BLaER1 treated with 17β-estradiol and CSF1 and Interleukin-3, amounts not matched to agents 10 nM and 100 nM (cell line): ENCODE data around the gene EML2.

Experiments
- H3K27ac ChIP-seq, 11 experiments: shearing (Covaris generic); formaldehyde crosslinking; 2 replicates each; pipeline ENCODE4 v1.8.1; 2022
- H3K27me3 ChIP-seq, 11 experiments: shearing (Covaris generic); formaldehyde crosslinking; 2 replicates each; pipeline ENCODE4 v1.8.1; 2022
- H3K36me3 ChIP-seq, 11 experiments: shearing (Covaris generic); formaldehyde crosslinking; 2 replicates each; pipeline ENCODE4 v1.8.1; 2022
- H3K4me1 ChIP-seq, 10 experiments: shearing (Covaris generic); formaldehyde crosslinking; 2 replicates each; pipeline ENCODE4 v1.8.1; 2022
- H3K4me2 ChIP-seq, 11 experiments: shearing (Covaris generic); formaldehyde crosslinking; 2 replicates each; pipeline ENCODE4 v1.8.1; 2022
- H3K4me3 ChIP-seq, 10 experiments: shearing (Covaris generic); formaldehyde crosslinking; 2 replicates each; pipeline ENCODE4 v1.8.1; 2022
- H3K9ac ChIP-seq, 11 experiments: shearing (Covaris generic); formaldehyde crosslinking; 2 replicates each; pipeline ENCODE4 v1.8.1; 2022
- H3K9me3 ChIP-seq, 11 experiments: shearing (Covaris generic); formaldehyde crosslinking; replicated peaks in 1 of 11; 2 replicates each; pipeline ENCODE4 v1.8.1; 2022
- H4K20me1 ChIP-seq, 11 experiments: shearing (Covaris generic); formaldehyde crosslinking; 2 replicates each; pipeline ENCODE4 v1.8.1; 2022
- Cebpa-rat ChIP-seq, 11 experiments: shearing (Covaris generic); IDR thresholded peaks; 2 replicates each; pipeline ENCODE4 v1.8.1; 2022

The EML2 gene

DNA sequence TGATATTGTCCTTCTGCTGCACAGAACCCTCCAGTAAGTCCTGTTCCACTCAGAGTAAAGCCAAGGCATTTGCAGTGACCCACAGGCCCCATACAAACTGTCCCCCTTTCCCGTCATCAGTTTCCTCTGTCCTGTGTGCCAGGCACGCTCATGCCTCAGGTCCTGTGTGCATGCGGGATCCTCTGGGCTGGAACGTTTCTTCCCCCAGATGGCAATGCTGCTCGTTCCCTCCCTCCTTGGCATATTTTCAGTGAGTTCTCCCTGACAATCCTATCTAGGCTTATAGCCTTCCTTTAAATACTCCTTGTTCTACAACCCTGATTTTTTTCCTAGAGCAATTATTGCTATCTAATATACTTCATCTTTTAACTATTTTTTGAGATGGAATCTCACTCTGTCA, 60.3 kb downstream of the EML2 start:
- no peak for TF ChIP-seq Cebpa-rat (IDR thresholded peaks at IDR 0.05)
- Histone ChIP-seq H3K4me2 (no peak overlapping the region), H3K27me3 (no peaks in the 10 kb centered on the region), H3K9me3 (no peaks in the 10 kb centered on the region), H3K4me1 (peaks cover 7 to 15% (median 11%) of the 10 kb centered on the region in 10 experiments), H3K4me3 (no peak overlapping the region), H3K27ac (no peak overlapping the region), H3K36me3 (peaks cover 0 to 28% (median 9%) of the 10 kb centered on the region in 11 experiments; a peak in 11 of 22 replicates), H4K20me1 (peaks cover 0 to 47% (median 9%) of the 10 kb centered on the region in 11 experiments; a peak in 8 of 22 replicates), H3K9ac (no peak overlapping the region)

GRCh38 chr19:45577111-45577905, 61.9 kb downstream of the EML2 start:
- Histone ChIP-seq H3K4me2 (no peak overlapping the region), H3K27me3 (no peaks in the 10 kb centered on the region), H4K20me1 (peaks cover 0 to 58% (median 9%) of the 10 kb centered on the region in 11 experiments; a peak in 8 of 22 replicates), H3K36me3 (peaks cover 0 to 26% (median 11%) of the 10 kb centered on the region in 11 experiments; a peak in 14 of 22 replicates), H3K4me3 (no peak overlapping the region), H3K27ac (no peak overlapping the region), H3K9ac (no peak overlapping the region), H3K9me3 (no peaks in the 10 kb centered on the region), H3K4me1 (peaks cover 0 to 9% (median 0%) of the 10 kb centered on the region in 10 experiments; a peak in 1 of 20 replicates)
- no peak for TF ChIP-seq Cebpa-rat (IDR thresholded peaks at IDR 0.05)

- Histone ChIP-seq H3K27me3 (no peaks in the 10 kb centered on the region), H3K4me2 (no peak overlapping the region), H3K4me1 (peaks cover 0 to 9% (median 0%) of the 10 kb centered on the region in 10 experiments; a peak in 1 of 20 replicates), H3K9ac (no peak overlapping the region), H3K4me3 (no peak overlapping the region), H3K36me3 (peaks cover 0 to 20% (median 9%) of the 10 kb centered on the region in 11 experiments; a peak in 13 of 22 replicates), H4K20me1 (peaks cover 0 to 58% (median 9%) of the 10 kb centered on the region in 11 experiments; a peak in 8 of 22 replicates), H3K9me3 (no peaks in the 10 kb centered on the region), H3K27ac (no peak overlapping the region)
- TF ChIP-seq Cebpa-rat (IDR thresholded peaks at IDR 0.05), result no peak
Observed at GRCh38 chr19:45576682-45577081, 62.5 kb downstream of the EML2 start.

- H3K9ac ChIP-seq, result no peak overlapping the region
- TF ChIP-seq Cebpa-rat (IDR thresholded peaks at IDR 0.05), result no peak
- H3K4me1 ChIP-seq, result peaks cover 0 to 9% (median 0%) of the 10 kb centered on the region in 10 experiments; a peak in 1 of 20 replicates
- H3K4me3 ChIP-seq, result no peak overlapping the region
- H3K9me3 ChIP-seq, result no peaks in the 10 kb centered on the region
- no peak overlapping the region for H3K4me2 ChIP-seq
- H3K36me3 ChIP-seq, result peaks cover 0 to 15% (median 0%) of the 10 kb centered on the region in 11 experiments; a peak in 8 of 22 replicates
- no peak overlapping the region for H3K27ac ChIP-seq
- peaks cover 0 to 62% (median 9%) of the 10 kb centered on the region in 11 experiments; a peak in 8 of 22 replicates for H4K20me1 ChIP-seq
- H3K27me3 ChIP-seq, result no peaks in the 10 kb centered on the region
Observed at GRCh38 chr19:45575216-45575615, 64.0 kb downstream of the EML2 start.

DNA sequence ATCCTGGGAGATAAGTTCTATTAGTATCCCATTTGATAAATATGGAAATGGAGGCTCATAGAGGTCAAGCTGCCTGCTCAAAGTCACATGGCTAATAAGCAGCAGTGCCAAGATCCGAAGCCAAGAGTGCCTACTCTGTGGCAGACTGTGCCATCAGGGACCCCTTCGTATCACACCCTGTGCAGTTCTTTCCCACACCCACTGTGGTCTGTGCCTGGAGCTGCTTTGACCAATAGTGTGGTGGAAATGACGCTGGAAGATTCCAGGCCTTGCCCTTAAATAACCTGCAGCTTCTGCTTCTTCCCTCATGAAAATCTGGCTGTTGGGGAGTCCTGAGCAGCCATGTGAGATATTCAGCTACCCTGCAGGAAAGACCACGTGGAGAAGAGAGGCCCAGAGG, 64.7 kb downstream of the EML2 start:
- Histone ChIP-seq H3K4me3 (no peak overlapping the region), H3K9ac (no peak overlapping the region), H3K27ac (no peak overlapping the region), H3K4me1 (peaks cover 0 to 9% (median 0%) of the 10 kb centered on the region in 10 experiments; a peak in 1 of 20 replicates), H3K27me3 (no peaks in the 10 kb centered on the region), H3K4me2 (no peak overlapping the region), H4K20me1 (peaks cover 0 to 69% (median 9%) of the 10 kb centered on the region in 11 experiments; a peak in 8 of 22 replicates), H3K36me3 (peaks cover 0 to 17% (median 0%) of the 10 kb centered on the region in 11 experiments; a peak in 9 of 22 replicates), H3K9me3 (no peaks in the 10 kb centered on the region)
- no peak for TF ChIP-seq Cebpa-rat (IDR thresholded peaks at IDR 0.05)

DNA sequence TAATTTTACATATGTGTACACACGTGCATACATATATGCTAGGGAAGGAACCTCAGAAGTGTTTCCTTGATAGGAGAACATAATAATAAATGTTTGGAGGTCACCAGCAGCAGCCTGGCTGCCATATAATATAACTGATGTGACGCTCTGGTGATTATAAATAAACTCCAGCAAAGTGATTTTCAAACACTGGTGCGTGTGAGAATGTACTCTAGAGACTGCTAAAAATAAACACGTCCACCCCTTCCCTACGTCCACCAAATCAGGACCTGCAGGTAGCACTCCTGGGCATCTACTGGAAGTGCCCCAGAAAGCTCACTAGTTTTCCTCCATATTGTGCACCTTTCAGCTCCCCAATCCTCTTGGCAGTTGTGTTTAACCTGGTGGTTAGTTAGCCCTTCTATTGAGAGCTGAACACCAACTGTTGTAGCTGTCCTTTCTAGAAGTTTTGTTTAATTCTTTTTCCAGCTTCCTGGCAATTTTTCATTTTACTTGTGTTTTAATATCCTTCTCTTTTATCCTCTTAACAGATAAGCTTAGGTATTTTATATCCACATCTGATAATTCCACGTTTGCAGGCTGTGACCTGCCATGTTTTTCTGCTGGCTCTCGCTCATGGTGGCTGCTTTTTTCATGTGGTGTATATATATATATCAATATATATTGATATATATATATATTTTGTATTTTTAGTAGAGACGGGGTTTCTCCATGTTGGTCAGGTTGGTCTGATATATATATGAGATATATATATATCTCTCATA, 67.6 kb downstream of the EML2 start:
- Histone ChIP-seq H4K20me1 (peaks cover 0 to 76% (median 20%) of the 10 kb centered on the region in 11 experiments; a peak in 11 of 22 replicates), H3K4me1 (peaks cover 0 to 9% (median 0%) of the 10 kb centered on the region in 10 experiments; a peak in 1 of 20 replicates), H3K9ac (no peak overlapping the region), H3K4me3 (no peak overlapping the region), H3K9me3 (no peaks in the 10 kb centered on the region), H3K36me3 (peaks cover 0 to 17% (median 0%) of the 10 kb centered on the region in 11 experiments; a peak in 8 of 22 replicates), H3K27ac (no peak overlapping the region), H3K27me3 (no peaks in the 10 kb centered on the region), H3K4me2 (no peak overlapping the region)
- no peak for TF ChIP-seq Cebpa-rat (IDR thresholded peaks at IDR 0.05)

GRCh38 chr19:45569619-45570421, 69.4 kb downstream of the EML2 start:
- TF ChIP-seq Cebpa-rat (IDR thresholded peaks at IDR 0.05), result no peak
- H3K9ac ChIP-seq, result no peak overlapping the region
- H3K4me1 ChIP-seq, result no peaks in the 10 kb centered on the region
- H3K36me3 ChIP-seq, result peaks cover 0 to 15% (median 0%) of the 10 kb centered on the region in 11 experiments; a peak in 8 of 22 replicates
- H3K9me3 ChIP-seq, result no peaks in the 10 kb centered on the region
- H3K27ac ChIP-seq, result no peak overlapping the region
- H3K4me3 ChIP-seq, result no peak overlapping the region
- H4K20me1 ChIP-seq, result peaks cover 0 to 77% (median 18%) of the 10 kb centered on the region in 11 experiments; a peak in 11 of 22 replicates
- no peak overlapping the region for H3K4me2 ChIP-seq
- H3K27me3 ChIP-seq, result no peaks in the 10 kb centered on the region

DNA sequence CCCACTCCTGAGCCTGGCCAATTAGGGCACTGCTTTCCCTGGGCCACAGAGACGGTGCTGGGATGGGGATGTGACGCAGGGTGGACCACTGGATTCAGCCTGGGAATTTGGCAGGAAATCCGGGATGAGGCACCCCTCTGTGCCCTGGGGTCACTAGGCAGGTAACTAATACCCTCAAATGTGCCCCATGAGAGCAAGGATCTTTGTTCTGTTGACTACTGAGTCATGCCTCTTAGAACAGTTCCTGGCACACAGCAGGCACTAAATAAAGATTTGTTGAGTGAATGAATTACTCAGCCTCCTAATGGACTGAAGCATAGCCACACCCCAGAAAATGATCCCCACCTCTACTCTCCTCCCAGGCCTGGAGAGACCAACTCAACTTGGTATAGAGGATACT, 70.5 kb downstream of the EML2 start:
- H3K9me3 ChIP-seq, result no peaks in the 10 kb centered on the region
- H3K4me2 ChIP-seq, result no peak overlapping the region; a peak in 1 of 22 replicates
- H3K4me3 ChIP-seq, result no peak overlapping the region
- H3K27ac ChIP-seq, result no peak overlapping the region; a peak in 1 of 22 replicates
- H3K4me1 ChIP-seq, result peaks cover 0 to 6% (median 4%) of the 10 kb centered on the region in 10 experiments; a peak in 5 of 20 replicates
- H3K9ac ChIP-seq, result no peak overlapping the region; a peak in 1 of 22 replicates
- H4K20me1 ChIP-seq, result peaks cover 0 to 74% (median 14%) of the 10 kb centered on the region in 11 experiments; a peak in 11 of 22 replicates
- peaks cover 0 to 15% (median 0%) of the 10 kb centered on the region in 11 experiments; a peak in 8 of 22 replicates for H3K36me3 ChIP-seq
- H3K27me3 ChIP-seq, result no peaks in the 10 kb centered on the region
- TF ChIP-seq Cebpa-rat (IDR thresholded peaks at IDR 0.05), result no peak
